ENCODE measurements around the gene FCN1.

Gene FCN1

DNA sequence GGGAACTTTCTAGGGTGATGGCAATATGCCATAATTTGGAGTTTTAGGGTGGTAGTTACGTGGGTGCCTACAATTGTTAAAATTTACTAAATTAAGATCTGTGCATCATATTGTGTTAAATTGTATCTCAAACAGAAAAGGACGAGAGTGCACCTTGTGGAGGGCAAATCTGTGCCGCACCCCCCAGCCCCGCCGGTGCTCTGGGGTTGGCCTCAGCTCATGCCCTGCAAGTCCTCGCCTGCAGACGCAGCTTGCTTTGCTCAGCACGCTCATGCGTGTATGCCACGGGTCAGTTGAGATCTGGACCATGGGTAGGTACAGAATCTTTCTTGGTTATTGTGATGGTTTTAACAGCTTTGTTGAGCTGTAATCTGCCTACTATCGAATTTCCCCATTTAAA is 33.7 kb upstream of the FCN1 start:
- no peak for TF ChIP-seq TAF1 (IDR thresholded peaks at IDR 0.05; ENCODE audit: borderline replicate concordance, insufficient read depth, low read length)
- TF ChIP-seq FOXP2 (optimal IDR thresholded peaks at IDR 0.05; ENCODE audit: borderline replicate concordance, extremely low read depth, extremely low read length, insufficient read depth), result no peak
- TF ChIP-seq, protein P1, sequence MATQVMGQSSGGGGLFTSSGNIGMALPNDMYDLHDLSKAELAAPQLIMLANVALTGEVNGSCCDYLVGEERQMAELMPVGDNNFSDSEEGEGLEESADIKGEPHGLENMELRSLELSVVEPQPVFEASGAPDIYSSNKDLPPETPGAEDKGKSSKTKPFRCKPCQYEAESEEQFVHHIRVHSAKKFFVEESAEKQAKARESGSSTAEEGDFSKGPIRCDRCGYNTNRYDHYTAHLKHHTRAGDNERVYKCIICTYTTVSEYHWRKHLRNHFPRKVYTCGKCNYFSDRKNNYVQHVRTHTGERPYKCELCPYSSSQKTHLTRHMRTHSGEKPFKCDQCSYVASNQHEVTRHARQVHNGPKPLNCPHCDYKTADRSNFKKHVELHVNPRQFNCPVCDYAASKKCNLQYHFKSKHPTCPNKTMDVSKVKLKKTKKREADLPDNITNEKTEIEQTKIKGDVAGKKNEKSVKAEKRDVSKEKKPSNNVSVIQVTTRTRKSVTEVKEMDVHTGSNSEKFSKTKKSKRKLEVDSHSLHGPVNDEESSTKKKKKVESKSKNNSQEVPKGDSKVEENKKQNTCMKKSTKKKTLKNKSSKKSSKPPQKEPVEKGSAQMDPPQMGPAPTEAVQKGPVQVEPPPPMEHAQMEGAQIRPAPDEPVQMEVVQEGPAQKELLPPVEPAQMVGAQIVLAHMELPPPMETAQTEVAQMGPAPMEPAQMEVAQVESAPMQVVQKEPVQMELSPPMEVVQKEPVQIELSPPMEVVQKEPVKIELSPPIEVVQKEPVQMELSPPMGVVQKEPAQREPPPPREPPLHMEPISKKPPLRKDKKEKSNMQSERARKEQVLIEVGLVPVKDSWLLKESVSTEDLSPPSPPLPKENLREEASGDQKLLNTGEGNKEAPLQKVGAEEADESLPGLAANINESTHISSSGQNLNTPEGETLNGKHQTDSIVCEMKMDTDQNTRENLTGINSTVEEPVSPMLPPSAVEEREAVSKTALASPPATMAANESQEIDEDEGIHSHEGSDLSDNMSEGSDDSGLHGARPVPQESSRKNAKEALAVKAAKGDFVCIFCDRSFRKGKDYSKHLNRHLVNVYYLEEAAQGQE (IDR thresholded peaks at IDR 0.05; ENCODE audit: insufficient read depth in 1 of 2, low read depth in 2 of 2, low read length in 2 of 2), result no peak
- no peak for TF ChIP-seq POLR2AphosphoS5 (IDR thresholded peaks at IDR 0.05; ENCODE audit: low read depth, low read length)
- no peak for TF ChIP-seq SIN3A (IDR thresholded peaks at IDR 0.05; ENCODE audit: borderline replicate concordance, insufficient read depth, low read length)

DNA sequence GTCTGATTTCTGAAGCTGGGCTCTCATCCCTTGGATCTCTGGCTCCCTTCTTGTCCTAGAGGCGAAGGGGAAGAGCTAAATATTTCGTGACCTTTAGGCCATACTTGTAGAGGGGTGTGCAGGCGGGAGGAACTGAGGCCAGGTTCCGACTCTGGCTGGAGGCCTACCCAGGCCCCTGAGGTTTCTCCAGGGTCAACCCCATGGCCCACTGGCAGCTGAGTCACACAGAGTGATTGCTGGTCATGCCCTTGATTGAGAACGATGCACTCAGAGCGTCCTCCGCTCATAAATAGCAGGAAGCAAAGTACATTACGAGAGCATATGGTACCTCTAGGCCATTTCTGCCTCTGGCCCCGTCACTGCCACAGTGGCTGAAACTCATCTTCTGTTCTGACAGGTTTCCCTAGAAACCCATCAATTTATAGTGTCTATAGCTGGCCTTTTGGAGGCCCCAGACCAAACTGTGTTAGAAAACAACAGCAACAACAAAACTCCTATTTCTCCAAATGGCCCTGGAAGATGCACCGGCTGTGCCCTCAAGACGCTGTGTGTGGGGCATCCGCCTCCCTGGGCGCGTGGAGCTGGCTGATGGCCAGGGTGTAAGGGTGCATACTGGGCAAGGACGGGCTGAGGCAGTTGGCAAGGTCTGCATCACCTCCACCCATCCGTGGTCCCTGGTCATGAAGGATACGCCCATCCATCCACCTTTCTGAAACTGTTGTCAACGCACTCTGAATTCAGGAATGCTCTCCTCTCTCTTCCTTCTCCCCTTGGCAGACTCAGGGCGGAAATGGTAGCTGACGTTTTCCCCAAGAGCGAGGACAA is 32.9 kb upstream of the FCN1 start:
- TF ChIP-seq FOXP2 (optimal IDR thresholded peaks at IDR 0.05; ENCODE audit: borderline replicate concordance, extremely low read depth, extremely low read length, insufficient read depth) (no peak), SIN3A (IDR thresholded peaks at IDR 0.05; ENCODE audit: borderline replicate concordance, insufficient read depth, low read length) (no peak), POLR2AphosphoS5 (IDR thresholded peaks at IDR 0.05; ENCODE audit: low read depth, low read length) (no peak), TAF1 (IDR thresholded peaks at IDR 0.05; ENCODE audit: borderline replicate concordance, insufficient read depth, low read length) (no peak)
- TF ChIP-seq, protein P1 (IDR thresholded peaks at IDR 0.05; ENCODE audit: insufficient read depth in 1 of 2, low read depth in 2 of 2, low read length in 2 of 2), result no peak

DNA sequence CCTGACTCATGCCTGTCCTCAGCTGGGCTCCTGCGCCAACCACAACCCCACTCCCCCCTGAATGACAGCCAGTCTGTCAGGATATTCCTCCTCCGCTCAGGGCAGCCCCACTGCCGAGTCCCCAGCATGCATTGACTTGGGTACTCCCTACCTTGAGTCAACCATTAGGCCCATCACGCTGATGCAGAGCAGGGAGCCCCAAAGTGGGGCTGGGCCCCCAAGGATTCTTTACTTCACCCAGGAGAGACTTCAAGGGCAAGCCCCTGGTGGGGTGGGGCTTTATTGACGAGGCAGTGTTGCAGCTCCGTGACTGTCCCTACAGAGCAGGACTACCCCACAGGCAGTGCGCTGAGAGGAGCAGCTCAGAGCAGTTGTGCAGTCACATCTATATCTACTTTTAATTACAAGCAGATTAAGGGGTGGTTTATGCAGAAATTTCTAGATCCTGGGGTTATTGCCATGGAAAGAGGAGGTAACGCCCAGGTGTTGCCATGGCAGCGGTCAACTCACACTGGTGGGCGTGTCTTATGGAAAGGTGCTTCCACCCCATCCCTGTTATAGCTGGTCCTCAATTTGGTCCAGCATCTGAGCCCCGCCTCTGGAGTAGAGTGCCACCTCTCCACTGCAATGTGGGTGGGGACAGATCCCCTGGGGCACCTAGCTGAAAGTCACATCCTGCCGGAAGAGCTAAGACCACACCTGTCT is 32.1 kb upstream of the FCN1 start:
- TF ChIP-seq POLR2AphosphoS5 (IDR thresholded peaks at IDR 0.05; ENCODE audit: low read depth, low read length) (no peak), TAF1 (IDR thresholded peaks at IDR 0.05; ENCODE audit: borderline replicate concordance, insufficient read depth, low read length) (no peak), FOXP2 (optimal IDR thresholded peaks at IDR 0.05; ENCODE audit: borderline replicate concordance, extremely low read depth, extremely low read length, insufficient read depth) (no peak), SIN3A (IDR thresholded peaks at IDR 0.05; ENCODE audit: borderline replicate concordance, insufficient read depth, low read length) (no peak)
- TF ChIP-seq, protein P1 (IDR thresholded peaks at IDR 0.05; ENCODE audit: insufficient read depth in 1 of 2, low read depth in 2 of 2, low read length in 2 of 2), result no peak

DNA sequence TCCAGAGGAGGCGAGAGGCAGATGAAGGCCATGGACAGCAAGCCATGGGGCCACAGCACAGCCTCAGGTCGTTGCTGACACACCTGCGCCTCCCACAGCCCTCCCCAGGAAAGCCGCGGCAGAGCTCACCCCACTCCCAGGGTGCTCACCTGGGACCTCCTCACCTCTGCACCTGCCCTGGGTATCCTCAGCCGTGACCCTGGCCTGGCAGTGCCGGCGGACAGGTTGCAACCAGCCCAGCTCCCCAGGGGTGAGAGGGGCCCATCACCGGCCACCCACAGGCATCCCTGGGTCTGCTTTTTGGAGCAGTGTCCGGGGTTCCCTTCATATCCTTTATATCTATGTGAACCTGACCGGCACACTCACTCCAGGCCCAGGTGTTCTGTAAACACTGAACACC is 30.4 kb upstream of the FCN1 start:
- no peak for TF ChIP-seq SIN3A (IDR thresholded peaks at IDR 0.05; ENCODE audit: borderline replicate concordance, insufficient read depth, low read length)
- TF ChIP-seq, protein P1 (IDR thresholded peaks at IDR 0.05; ENCODE audit: insufficient read depth in 1 of 2, low read depth in 2 of 2, low read length in 2 of 2), result no peak
- no peak for TF ChIP-seq TAF1 (IDR thresholded peaks at IDR 0.05; ENCODE audit: borderline replicate concordance, insufficient read depth, low read length)
- TF ChIP-seq POLR2AphosphoS5 (IDR thresholded peaks at IDR 0.05; ENCODE audit: low read depth, low read length), result no peak
- no peak for TF ChIP-seq FOXP2 (optimal IDR thresholded peaks at IDR 0.05; ENCODE audit: borderline replicate concordance, extremely low read depth, extremely low read length, insufficient read depth)

Measured in PFSK-1 (cell line).